Neuronal stem cell (in vitro differentiated cells): ENCODE measurements around the gene NPEPPS. TPM values are rescaled to one million over a fixed set of nuclear protein-coding genes. Genes with fewer than 3 reads are reported as not detected.
"Not testable (repeated sequence)": the region's sequence is repeated elsewhere in the genome, so short reads cannot be mapped to it uniquely, and the experiment has no call there.

Experiments used
- DNase-seq: peaks from one replicate; pipeline ENCODE4 v3.0.0-alpha.2; 2013; ENCODE audit warnings: low spot score
- H2AFZ ChIP-seq: one replicate; pipeline ENCODE4 v1.6.1; 2013; ENCODE audit warnings: mild to moderate bottlenecking, low read length, inconsistent platforms
- H2AK5ac ChIP-seq: 2 replicates; pipeline ENCODE4 v1.6.1; 2013; ENCODE audit warnings: low read depth, mild to moderate bottlenecking, inconsistent platforms, low read length, moderate library complexity, mixed read lengths
- H2BK120ac ChIP-seq: 2 replicates; pipeline ENCODE4 v1.6.1; 2013; ENCODE audit warnings: low read depth, mild to moderate bottlenecking, inconsistent platforms, low read length, moderate library complexity, mixed read lengths
- H2BK12ac ChIP-seq: one replicate; pipeline ENCODE4 v1.6.1; 2013; ENCODE audit warnings: low read length, inconsistent platforms
- H2BK15ac ChIP-seq: 2 replicates; pipeline ENCODE4 v1.6.1; 2013; ENCODE audit warnings: mild to moderate bottlenecking, low read length, inconsistent platforms, mixed read lengths
- H2BK5ac ChIP-seq: one replicate; pipeline ENCODE4 v1.6.1; 2013; ENCODE audit warnings: inconsistent platforms, mild to moderate bottlenecking, low read length, moderate library complexity
- H3K14ac ChIP-seq: one replicate; pipeline ENCODE4 v1.6.1; 2013; ENCODE audit warnings: low read length, inconsistent platforms
- H3K18ac ChIP-seq: 2 replicates; pipeline ENCODE4 v1.6.1; 2013; ENCODE audit warnings: low read length, inconsistent platforms
- H3K23ac ChIP-seq: 2 replicates; pipeline ENCODE4 v1.6.1; 2013; ENCODE audit warnings: low read depth, mild to moderate bottlenecking, mixed read lengths, low read length, inconsistent platforms; ENCODE audit not compliant: poor library complexity
- H3K27ac ChIP-seq: replicated peaks from 3 replicates; pipeline ENCODE4 v1.5.1; 2013; ENCODE audit warnings: low read length, inconsistent platforms
- H3K27me3 ChIP-seq, 3 experiments: 2 replicates each; pipeline ENCODE4 v1.6.1; 2013; ENCODE audit warnings: low read length in 3 of 3, mild to moderate bottlenecking in 2 of 3, inconsistent platforms in 1 of 3, low read depth in 1 of 3, mixed read lengths in 1 of 3, moderate library complexity in 1 of 3; ENCODE audit not compliant: control insufficient read depth in 3 of 3, insufficient read depth in 3 of 3
- H3K36me3 ChIP-seq, 2 donors: replicated peaks in 1 of 2; 2 replicates each; pipeline ENCODE4 v1.6.1; 2013; ENCODE audit warnings: low read length in 2 of 2; ENCODE audit not compliant: control insufficient read depth in 2 of 2, insufficient read depth in 2 of 2
- H3K4ac ChIP-seq: 2 replicates; pipeline ENCODE4 v1.6.1; 2013; ENCODE audit warnings: inconsistent platforms, mild to moderate bottlenecking, low read length, moderate library complexity
- H3K4me1 ChIP-seq, 2 donors: 1 replicate in 1 of 2; 2 replicates in 1 of 2; pipeline ENCODE4 v1.6.1; 2013; ENCODE audit warnings: low read length in 2 of 2, low read depth in 1 of 2; ENCODE audit not compliant: control insufficient read depth in 2 of 2, insufficient read depth in 1 of 2
- H3K4me2 ChIP-seq: one replicate; pipeline ENCODE4 v1.6.1; 2013; ENCODE audit warnings: mild to moderate bottlenecking, low read length, inconsistent platforms; ENCODE audit not compliant: insufficient read depth, poor library complexity, severe bottlenecking
- H3K4me3 ChIP-seq, 2 donors: 2 replicates each; pipeline ENCODE4 v1.5.1; 2013; ENCODE audit warnings: low read length in 2 of 2, mild to moderate bottlenecking in 2 of 2, inconsistent platforms in 1 of 2, moderate library complexity in 1 of 2
- H3K79me1 ChIP-seq: one replicate; pipeline ENCODE4 v1.6.1; 2013; ENCODE audit warnings: low read depth, mild to moderate bottlenecking, inconsistent platforms, low read length, moderate library complexity
- H3K9ac ChIP-seq: one replicate; pipeline ENCODE4 v1.6.1; 2013; ENCODE audit warnings: mild to moderate bottlenecking, low read depth, low read length, inconsistent platforms; ENCODE audit not compliant: poor library complexity
- H3K9me3 ChIP-seq, 2 donors: replicated peaks in 1 of 2; 2 replicates each; pipeline versions ENCODE3 to v1.6.1; 2013; ENCODE audit warnings: low read length in 2 of 2, mild to moderate bottlenecking in 2 of 2, inconsistent platforms in 1 of 2, low read depth in 1 of 2, mixed read lengths in 1 of 2, moderate library complexity in 1 of 2; ENCODE audit not compliant: control insufficient read depth in 2 of 2, insufficient read depth in 1 of 2
- H4K8ac ChIP-seq: one replicate; pipeline ENCODE4 v1.6.1; 2013; ENCODE audit warnings: low read depth, mild to moderate bottlenecking, inconsistent platforms, low read length, moderate library complexity
- H4K91ac ChIP-seq: one replicate; pipeline ENCODE4 v1.6.1; 2013; ENCODE audit warnings: low read length, low read depth, mild to moderate bottlenecking, inconsistent platforms; ENCODE audit not compliant: poor library complexity
- WGBS, 2 donors: extraction: QIAGEN DNeasy Blood & Tissue Kit; methylation state at CpG; one replicate each; pipeline ENCODE4 v1.1.7; 2013; ENCODE audit warnings: missing lambda C conversion rate in 2 of 2, mixed read lengths in 1 of 2; ENCODE audit not compliant: insufficient read length in 2 of 2, insufficient replicate concordance in 1 of 2; ENCODE audit errors: extremely low coverage in 2 of 2; 5-methylcytosine and 5-hydroxymethylcytosine counted together
- polyA plus RNA-seq, 2 experiments: library from polyadenylated mRNA; stranded (reverse); fragments of 200-250 nt; gene quantifications; one replicate each; pipeline ENCODE4 v1.2.3, GENCODE V29; 2013

NPEPPS gene
- 69.7 TPM for polyA plus RNA-seq (2013, experiment 1 of 2)
- polyA plus RNA-seq (2013, experiment 2 of 2), result 68.5 TPM

GRCh38 chr17:47530557-47531232 lies at the start of gene NPEPPS:
NPEPPS (plus strand) TSS chr17:47531108; CDS start chr17:47531301, 193 bp downstream.
- peak within 1 kb of the TSS; percentile 82 for H3K27ac ChIP-seq
- not testable (repeated sequence) for H3K14ac ChIP-seq, H4K91ac ChIP-seq, H3K4me1 ChIP-seq, H3K23ac ChIP-seq, H2AK5ac ChIP-seq, H3K36me3 ChIP-seq, H2BK5ac ChIP-seq, H3K4ac ChIP-seq, H2BK15ac ChIP-seq, H3K27me3 ChIP-seq, H3K79me1 ChIP-seq, H2BK120ac ChIP-seq, H2BK12ac ChIP-seq, H4K8ac ChIP-seq, H3K18ac ChIP-seq, H3K9me3 ChIP-seq
- H3K4me2 ChIP-seq, result peak within 1 kb of the TSS; percentile 33
- peak within 1 kb of the TSS; percentile 81 to 82 for H3K4me3 ChIP-seq
- peak within 1 kb of the TSS; percentile 60 for H3K9ac ChIP-seq
- peak; percentile 69 for DNase-seq
- H2AFZ ChIP-seq, result peak within 1 kb of the TSS; percentile 89
- no CpG with 5 or more reads among the region's 60 CpGs for WGBS, 2 donors

- H3K27ac ChIP-seq, H4K8ac ChIP-seq, H3K4me1 ChIP-seq, H3K79me1 ChIP-seq, H2BK120ac ChIP-seq, H2BK12ac ChIP-seq, H2BK15ac ChIP-seq, H2AK5ac ChIP-seq, H3K9ac ChIP-seq, H3K18ac ChIP-seq, H3K23ac ChIP-seq, H3K36me3 ChIP-seq, DNase-seq, H4K91ac ChIP-seq, H3K27me3 ChIP-seq, H2BK5ac ChIP-seq, H3K4ac ChIP-seq, H3K9me3 ChIP-seq, H3K14ac ChIP-seq: not testable (repeated sequence)
- WGBS, 2 donors, result no CpG with 5 or more reads among the region's 15 CpGs
- Histone ChIP-seq H2AFZ (peak overlapping the region; percentile 78), H3K4me2 (peak overlapping the region; percentile 47), H3K4me3 (peak overlapping the region; percentile 61 to 81)
These were observed 39.1 kb upstream of the NPEPPS start for GRCh38 chr17:47491841-47492212.

- no CpG with 5 or more reads among the region's 1 CpG for WGBS, 2 donors
These were observed 31.8 kb upstream of the NPEPPS start for GRCh38 chr17:47499074-47499473.

GRCh38 chr17:47499494-47499893 lies 31.4 kb upstream of the NPEPPS start:
- not testable (repeated sequence) for H3K4me2 ChIP-seq, H3K9ac ChIP-seq, H3K4me3 ChIP-seq, H3K79me1 ChIP-seq, H2AFZ ChIP-seq, H3K4me1 ChIP-seq, H3K9me3 ChIP-seq, H3K36me3 ChIP-seq, H3K27ac ChIP-seq, H3K27me3 ChIP-seq, H2BK15ac ChIP-seq, H4K91ac ChIP-seq, H2AK5ac ChIP-seq, H2BK12ac ChIP-seq, DNase-seq, H3K14ac ChIP-seq, H3K23ac ChIP-seq, H4K8ac ChIP-seq, H3K4ac ChIP-seq, H3K18ac ChIP-seq, H2BK5ac ChIP-seq, H2BK120ac ChIP-seq
- WGBS, 2 donors, result no CpG with 5 or more reads among the region's 4 CpGs

More at GRCh38 chr17:47499074-47499473, 31.8 kb upstream of the NPEPPS start:
- not testable (repeated sequence) for H3K36me3 ChIP-seq, H2AFZ ChIP-seq, H3K9me3 ChIP-seq, H3K4me2 ChIP-seq, H2AK5ac ChIP-seq, H2BK15ac ChIP-seq, DNase-seq, H4K8ac ChIP-seq, H3K27me3 ChIP-seq, H2BK12ac ChIP-seq, H2BK5ac ChIP-seq, H3K4me3 ChIP-seq, H3K27ac ChIP-seq, H2BK120ac ChIP-seq, H3K4ac ChIP-seq, H3K18ac ChIP-seq, H4K91ac ChIP-seq, H3K9ac ChIP-seq, H3K79me1 ChIP-seq, H3K14ac ChIP-seq, H3K4me1 ChIP-seq, H3K23ac ChIP-seq
